Vagina (tissue), 2 donors: ENCODE measurements around the gene SIRT7. TPM values are rescaled to one million over a fixed set of nuclear protein-coding genes. Genes with fewer than 3 reads are reported as not detected.
A peak's percentile ranks its signal among the peaks of the same experiment; 100 is the strongest.

Experiments used
- DNase-seq, 2 donors: peaks; one replicate each; pipeline ENCODE4 v3.0.0-alpha.2; 2017; ENCODE audit errors: extremely low spot score in 2 of 2
- H3K27ac ChIP-seq: fragments of 200-600 bp; sonication (generic); one replicate; pipeline ENCODE4 v1.5.1; 2019
- H3K27me3 ChIP-seq: fragments of 200-600 bp; sonication (generic); one replicate; pipeline ENCODE4 v1.5.1; 2019
- H3K36me3 ChIP-seq, 2 donors: fragments of 200-600 bp; sonication (generic); one replicate each; pipeline ENCODE4 v1.5.1; 2017 to 2019
- H3K4me1 ChIP-seq: fragments of 200-600 bp; sonication (generic); one replicate; pipeline ENCODE4 v1.5.1; 2019
- H3K4me3 ChIP-seq, 2 donors: fragments of 200-600 bp; sonication (generic); 1 replicate in 1 of 2; 2 replicates in 1 of 2; pipeline ENCODE4 v1.5.1; 2016 to 2019
- H3K9me3 ChIP-seq: fragments of 200-600 bp; sonication (generic); one replicate; pipeline ENCODE4 v1.5.1; 2019
- CTCF ChIP-seq, 3 experiments: fragments of 450-650 bp in 2 of 3; fragments of 200-600 bp in 1 of 3; sonication (generic) in 1 of 3; IDR thresholded peaks; one replicate each; pipeline ENCODE4 v1.5.1; 2017 to 2019; ENCODE audit warnings: antibody characterized with exemption in 3 of 3, mild to moderate bottlenecking in 2 of 3, moderate library complexity in 2 of 3
- POLR2A ChIP-seq, 2 donors: fragments of 450-650 bp; IDR thresholded peaks; one replicate each; pipeline ENCODE4 v1.6.1; 2017; ENCODE audit warnings: antibody characterized with exemption in 2 of 2, mild to moderate bottlenecking in 2 of 2, moderate library complexity in 2 of 2
- POLR2AphosphoS5 ChIP-seq, 2 donors: sonication (generic); formaldehyde crosslinking; IDR thresholded peaks; one replicate each; pipeline ENCODE4 v1.9.0; 2017; ENCODE audit warnings: antibody characterized with exemption in 2 of 2, mild to moderate bottlenecking in 2 of 2, low read depth in 1 of 2; ENCODE audit not compliant: insufficient read depth in 1 of 2
- intact Hi-C: fragments of 100-400 bp; cut with DNase I; formaldehyde crosslinking; loops from one replicate; pipeline ENCODE4 v1.15.1; 2023
- total RNA-seq: library from RNA; depleted of rRNA; stranded (reverse); fragments of >200 nt; gene quantifications from one replicate; pipeline ENCODE4 v1.2.3, GENCODE V29; 2016

SIRT7 gene
- total RNA-seq, 1 donor from 2014 or later, result 47.9 TPM

DNA sequence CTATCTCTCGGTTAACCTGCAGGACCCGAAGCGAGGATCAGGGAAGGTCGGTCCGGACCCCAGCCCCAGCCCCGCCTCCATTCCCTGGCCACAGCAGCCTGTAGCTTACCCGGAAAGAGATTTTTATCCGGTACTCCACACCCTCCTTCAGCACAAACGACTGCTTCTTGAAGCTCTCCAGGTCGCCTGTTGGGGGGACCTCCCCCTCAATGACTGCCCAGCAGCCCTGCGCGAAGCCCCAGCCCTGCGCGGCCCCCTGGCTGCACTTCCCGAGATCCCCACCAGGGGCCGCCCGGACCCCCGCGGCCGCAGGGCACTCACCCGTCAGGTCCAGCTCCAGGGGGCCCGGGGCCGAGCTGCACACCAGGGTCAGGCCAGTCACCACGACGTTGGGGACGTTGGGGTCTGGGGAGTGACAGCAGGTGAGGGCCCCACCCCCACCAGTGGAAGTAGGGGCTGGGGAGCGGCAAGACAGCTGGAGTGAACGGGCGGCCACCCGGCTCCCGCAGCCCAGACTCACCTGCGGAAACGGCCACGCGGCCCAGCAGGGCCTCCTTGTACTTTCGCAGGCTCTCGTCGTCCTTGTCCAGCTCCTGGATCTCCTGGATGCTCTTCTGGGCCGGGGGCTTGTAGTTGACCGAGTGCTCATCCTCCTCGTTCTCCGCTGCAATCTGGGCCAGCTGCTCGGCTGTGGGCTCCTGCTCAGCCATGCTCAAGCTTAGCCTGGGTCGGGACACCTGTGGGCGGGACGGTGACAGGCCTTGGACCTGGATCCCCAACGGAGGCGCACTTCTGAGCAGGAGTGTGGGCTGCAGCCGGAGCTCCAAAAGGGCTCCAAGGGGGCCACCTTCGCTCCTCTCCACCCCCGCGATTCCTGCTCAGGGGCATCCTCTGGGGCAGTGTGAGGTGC, 48.5 kb downstream of the SIRT7 start:
- H3K27ac ChIP-seq, result peak overlapping the region; percentile 82
- H3K27me3 ChIP-seq, result no peaks in the 10 kb centered on the region
- peak overlapping the region; percentile 60 to 67 for H3K4me3 ChIP-seq
- intact Hi-C loops, result no loop called here
- peaks cover 0 to 9% of the 10 kb centered on the region in 2 donors for H3K36me3 ChIP-seq
- no peaks in the 10 kb centered on the region for H3K9me3 ChIP-seq
- TF ChIP-seq CTCF (IDR thresholded peaks at IDR 0.05), result peak; percentile 13 to 78 (median 50)
- TF ChIP-seq POLR2A (IDR thresholded peaks at IDR 0.05), result no peak
- H3K4me1 ChIP-seq, result peaks cover 66% of the 10 kb centered on the region
- peak in 1 of 2 donors; percentile 87 for DNase-seq

- H3K4me1 ChIP-seq, result peaks cover 71% of the 10 kb centered on the region
- H3K9me3 ChIP-seq, result no peaks in the 10 kb centered on the region
- no peak for TF ChIP-seq CTCF (IDR thresholded peaks at IDR 0.05)
- TF ChIP-seq POLR2A (IDR thresholded peaks at IDR 0.05), result no peak
- TF ChIP-seq POLR2AphosphoS5 (IDR thresholded peaks at IDR 0.05; ENCODE audit: insufficient read depth in 1 of 2, low read depth in 1 of 2), result no peak
- H3K4me3 ChIP-seq, result peak overlapping the region in 1 of 2 donors; percentile 67
- H3K36me3 ChIP-seq, result peaks cover 0 to 9% of the 10 kb centered on the region in 2 donors
- H3K27me3 ChIP-seq, result no peaks in the 10 kb centered on the region
- peak overlapping the region; percentile 82 for H3K27ac ChIP-seq
- peak in 1 of 2 donors; percentile 88 for DNase-seq
- intact Hi-C loops, result no loop called here
These were observed 49.2 kb downstream of the SIRT7 start for GRCh38 chr17:81868674-81869220.

GRCh38 chr17:81867991-81868673, 49.8 kb downstream of the SIRT7 start:
- TF ChIP-seq CTCF (IDR thresholded peaks at IDR 0.05) (no peak), POLR2AphosphoS5 (IDR thresholded peaks at IDR 0.05; ENCODE audit: insufficient read depth in 1 of 2, low read depth in 1 of 2) (peak in 1 of 2 donors; percentile 34)
- H3K4me3 ChIP-seq, result no peak overlapping the region
- no peaks in the 10 kb centered on the region for H3K9me3 ChIP-seq
- H3K27me3 ChIP-seq, result no peaks in the 10 kb centered on the region
- H3K36me3 ChIP-seq, result peaks cover 0 to 9% of the 10 kb centered on the region in 2 donors
- intact Hi-C loops, result no loop called here
- peak overlapping the region; percentile 82 for H3K27ac ChIP-seq
- DNase-seq, result peak in 1 of 2 donors; percentile 88
- H3K4me1 ChIP-seq, result peaks cover 72% of the 10 kb centered on the region

DNA sequence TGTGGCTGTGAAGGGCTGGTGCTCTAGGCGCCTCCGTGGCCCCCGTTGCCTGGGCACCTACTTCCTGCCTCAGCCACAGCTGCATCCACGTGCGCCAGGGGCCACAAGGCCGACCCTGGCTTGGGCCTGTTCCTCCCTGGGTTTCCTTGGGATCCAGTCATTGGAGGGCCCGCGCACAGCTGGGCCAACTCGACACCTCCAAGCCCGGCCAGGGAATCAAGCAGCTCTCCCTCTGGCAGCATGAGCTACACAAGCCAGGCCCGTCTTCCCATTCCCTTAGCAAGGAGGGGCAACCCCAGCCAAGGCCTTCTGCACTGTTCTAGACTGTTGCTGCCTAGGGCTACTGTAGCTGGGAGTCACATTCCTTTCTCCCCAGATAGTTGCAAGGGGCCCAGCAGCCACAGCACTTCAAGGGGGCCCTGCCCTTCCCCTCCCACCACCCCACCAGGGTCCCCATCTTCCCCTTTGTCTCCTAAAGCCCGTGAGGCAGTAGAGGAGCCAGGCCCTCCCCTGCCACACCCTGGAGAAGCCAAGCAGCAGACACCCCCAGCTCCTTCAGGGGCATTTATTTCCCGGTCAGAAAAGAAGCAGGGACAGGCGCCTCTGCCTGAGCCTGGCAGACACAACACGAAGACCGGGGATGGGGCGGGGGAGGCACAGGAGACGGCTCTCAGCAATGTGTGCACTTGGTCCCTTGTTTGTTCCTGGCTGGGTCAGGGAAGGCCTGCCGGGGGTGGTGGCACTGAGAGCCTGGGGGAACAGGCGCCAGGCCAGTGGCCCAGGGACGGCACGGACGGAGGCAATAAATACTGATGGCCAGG, 50.6 kb downstream of the SIRT7 start:
- no peak overlapping the region for H3K4me3 ChIP-seq
- TF ChIP-seq POLR2A (IDR thresholded peaks at IDR 0.05) (no peak), POLR2AphosphoS5 (IDR thresholded peaks at IDR 0.05; ENCODE audit: insufficient read depth in 1 of 2, low read depth in 1 of 2) (no peak), CTCF (IDR thresholded peaks at IDR 0.05) (no peak)
- peaks cover 72% of the 10 kb centered on the region for H3K4me1 ChIP-seq
- H3K9me3 ChIP-seq, result no peaks in the 10 kb centered on the region
- no peak for DNase-seq
- H3K27ac ChIP-seq, result peak overlapping the region; percentile 82
- no peaks in the 10 kb centered on the region for H3K27me3 ChIP-seq
- intact Hi-C loops, result no loop called here
- peaks cover 0 to 9% of the 10 kb centered on the region in 2 donors for H3K36me3 ChIP-seq
